Stimulated activated CD8-positive, alpha-beta memory T cell treated with anti-CD3 and anti-CD28 coated beads, Interleukin-2, amount 100 ng/mL, for 48 hours (primary cell): ENCODE measurements around the gene RAB25.

Experiments used
- DNase-seq, 2 donors: peaks; one replicate each; pipeline ENCODE4 v3.0.0-alpha.2; 2020; ENCODE audit warnings: low read depth in 2 of 2

RAB25 gene

DNA sequence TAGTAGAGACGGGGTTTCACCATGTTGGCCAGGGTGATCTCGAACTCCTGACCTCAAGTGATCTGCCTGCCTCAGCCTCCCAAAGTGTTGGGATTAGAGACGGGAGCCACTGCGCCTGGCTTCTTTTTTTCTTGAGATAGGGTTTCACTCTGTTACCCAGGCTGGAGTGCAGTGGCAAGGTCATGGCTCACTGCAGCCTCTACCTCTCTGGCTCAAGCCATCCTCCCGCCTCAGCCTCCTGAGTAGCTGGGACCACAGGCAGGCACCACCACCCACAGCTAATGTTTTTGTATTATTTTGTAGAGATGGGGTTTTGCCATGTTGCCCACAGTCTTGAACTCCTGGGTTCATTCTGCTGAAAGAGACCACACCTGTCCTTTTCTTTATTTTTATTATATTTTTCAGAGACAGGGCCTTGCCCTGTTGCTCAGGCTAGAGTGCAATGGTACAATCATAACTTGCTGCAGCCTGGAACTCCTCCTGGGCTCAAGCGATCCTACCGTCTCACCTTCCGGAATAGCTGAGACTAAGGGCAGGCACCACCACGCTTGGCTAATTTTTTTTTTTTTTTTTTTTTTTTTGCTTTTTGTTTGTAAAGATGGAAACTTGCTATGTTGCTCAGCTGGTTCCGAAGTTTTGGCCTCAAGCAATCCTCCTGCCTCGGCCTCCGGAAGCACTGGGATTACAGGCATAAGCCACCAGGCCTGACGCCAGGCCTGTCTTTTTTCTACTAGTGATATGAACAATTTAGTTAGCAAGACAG, 56.6 kb downstream of the RAB25 start:
- DNase-seq: no peak

DNA sequence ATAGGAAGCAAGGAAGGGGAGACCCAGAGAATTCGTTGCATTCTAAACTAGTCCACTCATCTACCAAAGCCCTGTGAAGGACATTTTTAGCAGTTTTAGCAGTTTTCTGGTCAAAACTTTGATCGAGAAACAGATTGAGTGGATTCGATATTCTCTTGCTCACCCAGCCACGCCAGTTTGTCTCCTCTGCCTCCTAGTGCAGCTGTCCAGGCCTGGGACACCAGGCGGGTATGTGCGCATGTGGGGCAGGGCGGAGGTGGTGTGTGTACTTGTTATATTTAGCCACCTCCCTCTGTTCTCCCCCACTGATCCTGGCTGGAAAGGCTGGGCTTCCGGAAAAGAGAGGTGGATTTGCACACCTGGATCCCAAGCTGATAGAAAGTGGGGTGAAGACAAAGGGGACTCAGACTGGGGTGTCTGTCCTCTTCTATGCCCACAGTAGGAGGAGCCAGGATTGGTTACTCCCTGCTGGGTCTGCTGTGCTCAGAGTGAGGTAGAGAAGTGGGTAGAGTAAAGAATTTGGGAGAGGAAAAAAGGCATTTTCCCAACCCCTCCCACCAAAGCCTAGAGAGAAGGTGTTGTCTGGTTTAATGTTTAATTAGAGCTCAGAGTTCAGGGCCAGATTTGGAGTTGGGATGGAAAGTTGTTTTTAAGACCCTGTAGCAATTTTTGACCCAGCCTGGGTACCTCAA, 57.4 kb downstream of the RAB25 start:
- DNase-seq: no peak

DNA sequence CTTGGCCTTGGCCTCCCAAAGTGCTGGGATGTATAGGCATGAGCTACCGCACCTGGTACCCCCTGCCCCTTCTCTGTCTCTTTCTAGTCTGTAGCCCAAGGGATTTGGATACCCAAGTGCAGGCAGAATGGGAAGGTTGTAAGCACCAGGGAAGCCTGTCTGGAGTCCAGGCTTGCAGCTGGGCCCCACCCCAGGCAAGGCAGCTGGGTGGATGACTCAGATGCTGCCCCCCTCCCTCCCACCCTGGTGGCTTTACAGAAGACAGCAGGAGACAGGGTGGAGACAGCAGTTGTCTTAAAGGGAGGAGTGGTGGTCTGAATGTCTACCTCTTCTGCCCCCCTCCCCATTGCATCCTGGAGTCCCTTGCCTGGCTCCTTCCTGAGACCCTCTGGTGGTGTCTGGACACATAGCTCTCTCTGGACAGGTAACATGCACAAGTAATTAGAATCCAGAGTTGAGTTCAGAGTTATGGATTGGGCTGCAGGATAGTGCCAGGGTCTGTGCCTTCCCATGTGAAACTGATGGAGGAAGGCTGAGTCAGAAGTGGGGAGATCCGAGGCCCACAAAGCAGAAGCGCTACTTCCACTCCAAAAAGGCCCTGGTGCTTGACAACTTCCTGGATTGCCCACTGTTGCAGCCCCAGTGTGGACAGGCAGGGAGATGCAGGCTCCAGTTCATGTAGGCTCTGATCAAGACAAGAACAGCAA, 58.7 kb downstream of the RAB25 start:
- no peak for DNase-seq
